ENCODE measurements around the gene FAM3C.

FAM3C gene

GRCh38 chr7:121334376-121334775, 61.7 kb downstream of the FAM3C start:
- TF ChIP-seq, protein P1, sequence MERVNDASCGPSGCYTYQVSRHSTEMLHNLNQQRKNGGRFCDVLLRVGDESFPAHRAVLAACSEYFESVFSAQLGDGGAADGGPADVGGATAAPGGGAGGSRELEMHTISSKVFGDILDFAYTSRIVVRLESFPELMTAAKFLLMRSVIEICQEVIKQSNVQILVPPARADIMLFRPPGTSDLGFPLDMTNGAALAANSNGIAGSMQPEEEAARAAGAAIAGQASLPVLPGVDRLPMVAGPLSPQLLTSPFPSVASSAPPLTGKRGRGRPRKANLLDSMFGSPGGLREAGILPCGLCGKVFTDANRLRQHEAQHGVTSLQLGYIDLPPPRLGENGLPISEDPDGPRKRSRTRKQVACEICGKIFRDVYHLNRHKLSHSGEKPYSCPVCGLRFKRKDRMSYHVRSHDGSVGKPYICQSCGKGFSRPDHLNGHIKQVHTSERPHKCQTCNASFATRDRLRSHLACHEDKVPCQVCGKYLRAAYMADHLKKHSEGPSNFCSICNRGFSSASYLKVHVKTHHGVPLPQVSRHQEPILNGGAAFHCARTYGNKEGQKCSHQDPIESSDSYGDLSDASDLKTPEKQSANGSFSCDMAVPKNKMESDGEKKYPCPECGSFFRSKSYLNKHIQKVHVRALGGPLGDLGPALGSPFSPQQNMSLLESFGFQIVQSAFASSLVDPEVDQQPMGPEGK (CRISPR knock-in tag; IDR thresholded peaks at IDR 0.05; ENCODE audit: borderline replicate concordance) = no peak
- TF ChIP-seq ESRRG (CRISPR knock-in tag; IDR thresholded peaks at IDR 0.05) (no peak), ZC3H10 (CRISPR knock-in tag; IDR thresholded peaks at IDR 0.05) (no peak), ARNTL (CRISPR knock-in tag; IDR thresholded peaks at IDR 0.05; ENCODE audit: borderline replicate concordance, low read depth) (no peak), BACH2 (CRISPR knock-in tag; IDR thresholded peaks at IDR 0.05; ENCODE audit: borderline replicate concordance) (no peak), ZNF8 (CRISPR knock-in tag; IDR thresholded peaks at IDR 0.05) (no peak)
- TF ChIP-seq, protein P2, sequence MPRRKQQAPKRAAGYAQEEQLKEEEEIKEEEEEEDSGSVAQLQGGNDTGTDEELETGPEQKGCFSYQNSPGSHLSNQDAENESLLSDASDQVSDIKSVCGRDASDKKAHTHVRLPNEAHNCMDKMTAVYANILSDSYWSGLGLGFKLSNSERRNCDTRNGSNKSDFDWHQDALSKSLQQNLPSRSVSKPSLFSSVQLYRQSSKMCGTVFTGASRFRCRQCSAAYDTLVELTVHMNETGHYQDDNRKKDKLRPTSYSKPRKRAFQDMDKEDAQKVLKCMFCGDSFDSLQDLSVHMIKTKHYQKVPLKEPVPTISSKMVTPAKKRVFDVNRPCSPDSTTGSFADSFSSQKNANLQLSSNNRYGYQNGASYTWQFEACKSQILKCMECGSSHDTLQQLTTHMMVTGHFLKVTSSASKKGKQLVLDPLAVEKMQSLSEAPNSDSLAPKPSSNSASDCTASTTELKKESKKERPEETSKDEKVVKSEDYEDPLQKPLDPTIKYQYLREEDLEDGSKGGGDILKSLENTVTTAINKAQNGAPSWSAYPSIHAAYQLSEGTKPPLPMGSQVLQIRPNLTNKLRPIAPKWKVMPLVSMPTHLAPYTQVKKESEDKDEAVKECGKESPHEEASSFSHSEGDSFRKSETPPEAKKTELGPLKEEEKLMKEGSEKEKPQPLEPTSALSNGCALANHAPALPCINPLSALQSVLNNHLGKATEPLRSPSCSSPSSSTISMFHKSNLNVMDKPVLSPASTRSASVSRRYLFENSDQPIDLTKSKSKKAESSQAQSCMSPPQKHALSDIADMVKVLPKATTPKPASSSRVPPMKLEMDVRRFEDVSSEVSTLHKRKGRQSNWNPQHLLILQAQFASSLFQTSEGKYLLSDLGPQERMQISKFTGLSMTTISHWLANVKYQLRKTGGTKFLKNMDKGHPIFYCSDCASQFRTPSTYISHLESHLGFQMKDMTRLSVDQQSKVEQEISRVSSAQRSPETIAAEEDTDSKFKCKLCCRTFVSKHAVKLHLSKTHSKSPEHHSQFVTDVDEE (CRISPR knock-in tag; IDR thresholded peaks at IDR 0.05) = no peak
- no peak for ATAC-seq

- ATAC-seq = no peak
- TF ChIP-seq BACH2 (CRISPR knock-in tag; IDR thresholded peaks at IDR 0.05; ENCODE audit: borderline replicate concordance) (no peak), POU6F1 (CRISPR knock-in tag; IDR thresholded peaks at IDR 0.05; ENCODE audit: borderline replicate concordance, low read depth) (no peak), TCF4 (CRISPR knock-in tag; IDR thresholded peaks at IDR 0.05; ENCODE audit: borderline replicate concordance) (no peak), SNAI2 (CRISPR knock-in tag; IDR thresholded peaks at IDR 0.05) (no peak), ESRRG (CRISPR knock-in tag; IDR thresholded peaks at IDR 0.05) (no peak), ZNF565 (CRISPR knock-in tag; conservative IDR thresholded peaks at IDR 0.05; ENCODE audit: low read depth) (no peak), TOX (CRISPR knock-in tag; IDR thresholded peaks at IDR 0.05; ENCODE audit: borderline replicate concordance) (no peak), OSR1 (CRISPR knock-in tag; IDR thresholded peaks at IDR 0.05) (no peak), RARB (CRISPR knock-in tag; IDR thresholded peaks at IDR 0.05) (no peak), PPARA (CRISPR knock-in tag; IDR thresholded peaks at IDR 0.05; ENCODE audit: borderline replicate concordance) (no peak), ZFP30 (CRISPR knock-in tag; IDR thresholded peaks at IDR 0.05) (no peak), CSDC2 (CRISPR knock-in tag; IDR thresholded peaks at IDR 0.05) (no peak), CREB5 (CRISPR knock-in tag; IDR thresholded peaks at IDR 0.05; ENCODE audit: low read depth) (no peak), ZNF70 (CRISPR knock-in tag; IDR thresholded peaks at IDR 0.05) (no peak), ZC3H10 (CRISPR knock-in tag; IDR thresholded peaks at IDR 0.05) (no peak), CSRNP3 (CRISPR knock-in tag; IDR thresholded peaks at IDR 0.05) (no peak), ARNTL (CRISPR knock-in tag; IDR thresholded peaks at IDR 0.05; ENCODE audit: borderline replicate concordance, low read depth) (no peak), ISL1 (CRISPR knock-in tag; IDR thresholded peaks at IDR 0.05) (no peak)
- TF ChIP-seq, protein P2 (CRISPR knock-in tag; IDR thresholded peaks at IDR 0.05) = no peak
- TF ChIP-seq, protein P1 (CRISPR knock-in tag; IDR thresholded peaks at IDR 0.05; ENCODE audit: borderline replicate concordance) = no peak
Measured at GRCh38 chr7:121331574-121331973, 64.5 kb downstream of the FAM3C start.

Measured in SK-N-SH treated with all-trans-retinoic acid at 6 μM for 48 hours (cell line).